Left kidney (tissue), 2 donors: ENCODE data around the gene INSYN1. TPM values are rescaled to one million over a fixed set of nuclear protein-coding genes. Genes with fewer than 3 reads are reported as not detected.

Experiments
- DNase-seq: peaks from one replicate; pipeline ENCODE4 v3.0.0-alpha.2; 2013
- polyA plus RNA-seq: library from polyadenylated mRNA; unstranded; fragments of 120-200 nt; gene quantifications from one replicate; pipeline ENCODE4 v1.2.1, GENCODE V29; 2013; ENCODE audit not compliant: insufficient read length

The INSYN1 gene
- polyA plus RNA-seq, 1 donor, result 12.6 TPM

DNA sequence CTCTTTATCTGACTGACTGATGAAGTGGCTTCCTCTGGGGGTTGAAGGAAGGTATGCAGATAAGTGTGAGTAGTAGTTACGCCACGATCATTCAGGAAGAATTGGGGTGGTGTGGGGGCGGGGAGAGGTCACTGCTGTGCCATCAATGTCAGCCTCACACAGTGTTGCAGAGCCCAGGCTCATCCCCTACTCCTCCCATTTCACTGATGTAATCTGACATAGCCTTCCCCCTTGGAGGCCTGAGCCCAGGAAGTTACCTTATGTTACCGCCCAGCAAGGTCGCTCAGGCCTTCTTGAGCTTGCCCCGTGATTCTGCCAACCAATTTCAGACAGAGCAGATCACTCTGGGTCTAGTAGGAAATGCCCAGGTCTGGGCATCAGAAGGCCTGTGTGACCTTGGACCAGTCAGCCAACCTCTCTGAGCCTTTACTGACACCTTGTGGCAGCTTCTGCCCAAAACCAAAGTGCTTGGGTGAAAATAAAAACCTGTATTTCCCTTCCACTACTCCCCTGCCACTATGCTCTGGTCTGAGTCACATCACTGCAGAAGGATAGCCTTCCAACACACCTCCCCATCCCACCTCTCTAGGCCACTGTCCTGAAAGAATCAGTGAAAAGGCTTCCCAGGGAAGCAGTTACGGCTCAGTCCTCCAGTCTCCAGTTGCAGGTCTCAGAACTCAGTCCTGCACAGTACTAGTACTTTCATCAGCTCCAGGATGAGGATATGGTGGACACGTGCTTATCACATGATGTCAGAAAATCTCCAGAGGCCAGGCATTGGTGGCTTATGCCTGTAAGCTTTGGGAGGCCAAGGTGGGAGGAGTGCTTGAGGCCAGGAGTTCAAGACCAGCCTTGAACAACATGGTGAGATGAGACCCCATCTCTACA, 28.1 kb upstream of the INSYN1 start:
- DNase-seq, result no peak

- no peak for DNase-seq
Observed at GRCh38 chr15:73779974-73780373, 26.8 kb upstream of the INSYN1 start.

- DNase-seq, result no peak
Observed at GRCh38 chr15:73777741-73778140, 24.6 kb upstream of the INSYN1 start.

GRCh38 chr15:73773428-73773827, 20.3 kb upstream of the INSYN1 start:
- DNase-seq, result no peak

- no peak for DNase-seq
Observed at GRCh38 chr15:73771385-73772045, 18.4 kb upstream of the INSYN1 start.

DNA sequence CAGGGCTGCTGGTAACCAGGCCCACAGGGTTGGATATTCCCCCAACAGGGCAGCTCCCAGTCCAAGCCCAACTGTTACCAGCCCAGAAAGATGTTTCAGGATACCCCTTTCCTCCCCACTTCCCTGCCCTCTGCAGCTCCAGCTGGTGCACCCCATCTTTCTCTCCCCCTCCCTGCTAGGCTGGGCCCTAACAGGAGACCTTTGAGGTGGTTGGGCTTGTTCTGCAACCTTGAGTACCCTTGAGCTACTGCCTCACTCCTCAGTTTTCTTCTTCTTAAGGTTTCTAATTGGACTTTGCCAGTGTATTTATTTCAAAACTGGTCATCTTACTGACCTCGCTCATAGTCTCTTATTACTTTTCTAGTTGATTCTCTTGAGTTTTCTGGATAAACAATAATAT, 16.9 kb upstream of the INSYN1 start:
- no peak for DNase-seq

- no peak for DNase-seq
Observed at GRCh38 chr15:73767806-73768501, 14.8 kb upstream of the INSYN1 start.

DNA sequence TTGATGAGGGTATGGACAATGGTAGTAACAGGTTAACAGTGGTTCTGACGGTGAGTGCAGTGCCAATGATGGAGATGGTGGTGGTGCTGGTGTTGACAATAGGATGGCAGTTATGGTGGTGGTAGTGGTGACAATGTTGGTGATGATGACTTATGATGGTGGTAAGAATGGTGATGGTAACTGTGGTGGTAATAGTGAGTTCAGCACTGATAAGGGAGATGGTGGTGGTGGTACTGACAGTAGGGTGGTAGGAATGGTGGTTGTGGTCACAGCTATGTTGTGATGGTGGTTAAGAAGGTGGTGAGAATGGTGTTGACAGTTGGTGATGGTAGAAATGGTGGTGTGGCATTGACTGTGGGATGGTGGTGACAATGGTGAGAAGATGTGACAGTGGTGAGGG, 13.4 kb upstream of the INSYN1 start:
- no peak for DNase-seq

DNA sequence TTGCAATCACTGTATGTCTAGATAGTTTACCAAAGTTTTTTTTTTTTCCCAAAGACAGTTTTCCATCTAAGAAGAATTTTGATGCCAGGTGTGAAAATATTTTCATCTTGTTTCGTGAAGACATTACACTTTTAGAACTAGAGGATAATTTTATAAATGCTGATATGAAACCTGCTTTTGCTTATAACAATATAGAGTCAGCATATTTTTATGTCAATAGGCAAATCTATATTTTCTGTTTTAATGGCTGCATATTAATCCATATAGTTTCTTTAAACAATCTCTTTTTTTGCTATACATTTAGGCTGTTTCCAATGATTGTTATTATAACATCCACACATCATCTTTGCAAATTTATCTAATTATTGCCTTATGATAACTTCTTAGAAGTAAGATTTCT, 12.6 kb upstream of the INSYN1 start:
- no peak for DNase-seq

DNA sequence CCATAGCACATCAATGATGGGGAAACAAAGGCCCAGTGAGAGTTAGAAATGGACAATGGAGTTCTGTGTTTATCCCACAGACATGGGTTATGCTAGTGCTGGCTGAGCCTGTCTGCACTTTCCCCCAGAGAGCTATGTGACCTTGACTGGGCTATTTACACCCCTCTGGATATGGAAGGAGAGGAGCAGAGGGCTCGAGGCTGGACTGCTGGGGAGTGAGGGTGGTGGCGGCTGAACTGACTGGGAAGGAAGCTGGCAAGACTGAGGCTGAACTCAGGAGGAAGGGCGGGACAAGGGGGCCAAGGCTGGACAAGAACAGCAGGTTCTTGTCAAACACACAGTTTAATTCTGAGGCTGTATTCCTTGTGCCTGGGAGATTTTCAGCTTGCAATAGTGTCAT, 10.8 kb upstream of the INSYN1 start:
- DNase-seq, result no peak

DNA sequence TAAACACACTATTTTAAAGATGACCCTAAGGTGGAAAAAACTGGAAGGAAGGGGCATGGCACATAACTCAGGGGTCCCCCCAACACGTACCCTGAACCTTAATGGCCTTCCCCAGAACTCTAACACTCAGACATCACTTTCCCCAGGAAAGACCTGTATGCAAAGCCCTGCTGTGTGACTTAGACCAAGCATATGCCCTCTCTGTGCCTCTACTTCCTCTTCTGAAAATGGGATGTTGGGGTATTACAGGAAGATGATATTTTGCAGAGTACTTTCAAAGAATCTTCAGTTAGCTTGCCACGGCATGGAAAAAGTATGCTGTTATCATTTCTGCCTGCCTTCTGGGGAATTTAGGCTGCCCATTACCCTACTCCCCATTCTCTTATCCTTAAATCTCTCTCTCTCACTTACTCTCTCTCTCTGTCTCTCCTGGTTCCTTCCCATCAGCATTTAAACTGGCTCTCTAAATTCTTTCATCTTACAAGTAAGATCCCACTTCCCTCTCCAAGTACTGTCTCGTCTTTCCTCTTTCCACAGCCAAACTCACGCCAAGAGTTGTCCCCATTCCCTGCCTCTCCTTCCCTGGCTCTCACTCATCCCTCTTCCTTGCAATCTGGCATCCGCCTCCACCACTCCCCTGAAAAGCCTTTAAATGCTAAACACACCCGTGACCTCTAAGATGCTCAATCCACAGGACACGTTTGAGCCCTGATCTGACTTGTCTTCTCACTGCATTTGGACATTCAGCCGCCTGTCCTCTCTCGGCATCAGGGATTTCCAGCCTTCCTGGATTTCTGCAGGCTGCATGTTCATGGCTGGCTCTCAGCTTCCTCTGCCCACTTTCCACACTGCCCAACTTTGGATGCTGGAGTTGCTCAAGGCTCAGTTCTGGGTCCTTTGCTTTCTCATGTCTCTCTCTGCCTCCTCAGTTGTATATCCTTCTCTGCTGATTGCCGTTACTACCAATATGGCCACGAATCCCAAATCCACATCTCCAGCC, 7.5 kb upstream of the INSYN1 start:
- DNase-seq, result no peak

- DNase-seq, result no peak
Observed at GRCh38 chr15:73758461-73758860, 5.3 kb upstream of the INSYN1 start.

DNA sequence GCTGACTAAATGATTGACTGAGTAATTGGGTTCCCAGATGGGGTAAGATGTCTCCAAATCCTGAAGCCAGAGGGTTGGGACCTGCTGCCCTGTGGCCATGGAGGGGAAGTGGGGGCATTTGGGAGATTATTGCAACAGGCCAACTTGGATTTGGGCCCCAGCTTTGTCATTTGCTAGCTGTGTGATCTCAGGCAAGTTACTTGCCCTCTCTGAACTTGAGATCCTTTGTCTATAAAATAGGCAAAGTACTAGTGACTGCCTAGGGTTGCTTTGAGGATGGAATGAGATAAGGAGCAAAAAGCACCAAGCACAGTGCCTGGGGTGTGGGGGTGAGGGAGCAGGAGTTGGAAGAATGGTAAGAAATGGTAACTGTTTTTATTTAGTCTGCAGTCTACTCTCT, 4.4 kb upstream of the INSYN1 start:
- no peak for DNase-seq

- no peak for DNase-seq
Observed at GRCh38 chr15:73756947-73757513, 3.9 kb upstream of the INSYN1 start.

DNA sequence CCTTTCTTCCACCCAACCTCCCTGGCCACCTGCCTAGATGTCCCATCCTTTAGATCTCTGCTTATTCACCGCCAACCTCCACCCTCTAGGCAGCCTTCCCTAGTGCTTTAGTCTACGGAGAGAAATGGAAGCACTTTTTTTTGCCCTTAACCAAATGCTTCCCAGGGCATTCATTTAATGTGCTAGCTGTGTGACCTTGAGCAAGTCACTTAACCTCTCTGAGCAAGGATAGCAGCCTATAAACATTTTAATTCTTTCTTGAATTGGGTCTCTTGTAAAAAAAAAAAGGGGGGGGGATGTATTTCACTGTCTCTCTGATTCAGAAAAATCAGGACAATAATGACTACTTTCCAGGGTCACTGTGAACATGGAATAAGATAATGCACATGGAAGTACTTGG, 3.2 kb upstream of the INSYN1 start:
- no peak for DNase-seq

- no peak for DNase-seq
Observed at GRCh38 chr15:73755946-73756345, 2.8 kb upstream of the INSYN1 start.

DNA sequence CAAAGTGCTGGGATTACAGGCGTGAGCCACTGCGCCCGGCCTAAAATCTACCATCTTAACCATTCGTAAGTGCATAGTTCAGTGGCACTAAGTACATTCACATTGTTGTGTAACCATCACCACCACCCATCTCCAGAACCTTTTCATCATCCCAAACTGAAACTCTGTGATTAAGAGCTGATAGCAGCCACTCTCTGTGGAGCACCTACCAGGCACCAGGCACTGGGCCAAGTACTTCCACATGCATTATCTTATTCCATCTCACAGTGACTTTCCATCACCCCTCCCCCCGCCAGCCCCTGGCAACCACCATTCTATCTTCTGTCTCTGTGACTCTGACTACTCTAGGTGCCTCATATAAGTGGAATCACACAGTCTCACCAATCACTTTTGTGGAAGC, 2.3 kb upstream of the INSYN1 start:
- DNase-seq, result no peak

- DNase-seq, result no peak
Observed at GRCh38 chr15:73754461-73754860, 1.3 kb upstream of the INSYN1 start.

- DNase-seq, result no peak
Observed at GRCh38 chr15:73752806-73753193, 351 bp downstream of the INSYN1 start.

- DNase-seq, result no peak
Observed at GRCh38 chr15:73751899-73752805, 999 bp downstream of the INSYN1 start.
